Esophagus mucosa (tissue), 1 donor: ENCODE results near the gene LGALS4. TPM values are rescaled to one million over a fixed set of nuclear protein-coding genes. Genes with fewer than 3 reads are reported as not detected.
"Not testable (repeated sequence)": the region's sequence is repeated elsewhere in the genome, so short reads cannot be mapped to it uniquely, and the experiment has no call there.

ENCODE experiments used
- ATAC-seq: fragments of 200-7000 bp; cut with Tn5 transposase; one replicate; pipeline ENCODE4 v1.9.1; 2020
- total RNA-seq: library from RNA; stranded (reverse); gene quantifications from one replicate; pipeline ENCODE4 v1.2.4, GENCODE V29; 2023
- donor health status: DM: yes; HTN: yes; CAD: no.

LGALS4 gene
- total RNA-seq, 1 donor from 2014 or later = 0.40 TPM

DNA sequence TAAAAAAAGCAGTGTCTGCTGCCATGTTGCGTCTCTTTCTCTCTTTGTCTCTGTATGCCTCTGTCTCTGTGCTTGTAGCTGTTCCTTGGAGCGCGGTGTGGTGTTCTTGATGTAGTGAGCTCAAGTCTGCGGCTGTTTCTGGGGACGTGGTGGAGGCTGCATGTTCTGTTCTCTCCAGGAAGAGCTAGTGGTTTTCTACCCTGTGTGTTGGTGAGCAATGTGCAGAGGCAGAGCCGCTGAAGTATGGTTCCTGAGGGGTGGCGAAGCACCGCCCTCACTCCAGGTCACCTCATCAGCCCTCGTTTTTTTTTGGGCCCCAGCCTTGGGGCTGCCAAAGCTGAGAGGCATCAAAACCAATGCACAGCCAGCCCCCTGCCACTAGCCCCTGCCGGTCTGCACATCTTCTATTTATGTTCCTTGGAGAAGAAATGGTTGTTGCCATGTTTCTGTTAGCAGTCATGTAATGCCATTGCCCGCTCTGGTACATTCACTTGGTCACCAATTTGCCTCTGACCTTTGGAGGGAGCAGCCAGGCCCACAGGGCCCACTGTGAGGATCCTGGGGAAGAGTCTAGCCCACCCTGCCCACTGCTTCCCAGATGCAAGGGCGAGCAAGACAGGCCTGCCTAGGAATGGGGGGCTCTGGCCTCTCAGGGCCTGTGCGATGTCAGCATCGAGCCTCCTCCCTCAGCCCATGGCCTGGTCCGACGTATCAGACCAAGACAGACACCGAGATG is 29.9 kb upstream of the LGALS4 start:
- no peak for ATAC-seq

- no peak for ATAC-seq
These were observed 29.2 kb upstream of the LGALS4 start for GRCh38 chr19:38841787-38842438.

- ATAC-seq = no peak
These were observed 28.5 kb upstream of the LGALS4 start for GRCh38 chr19:38841180-38841766.

- no peak for ATAC-seq
These were observed 27.8 kb upstream of the LGALS4 start for GRCh38 chr19:38840583-38840968.

DNA sequence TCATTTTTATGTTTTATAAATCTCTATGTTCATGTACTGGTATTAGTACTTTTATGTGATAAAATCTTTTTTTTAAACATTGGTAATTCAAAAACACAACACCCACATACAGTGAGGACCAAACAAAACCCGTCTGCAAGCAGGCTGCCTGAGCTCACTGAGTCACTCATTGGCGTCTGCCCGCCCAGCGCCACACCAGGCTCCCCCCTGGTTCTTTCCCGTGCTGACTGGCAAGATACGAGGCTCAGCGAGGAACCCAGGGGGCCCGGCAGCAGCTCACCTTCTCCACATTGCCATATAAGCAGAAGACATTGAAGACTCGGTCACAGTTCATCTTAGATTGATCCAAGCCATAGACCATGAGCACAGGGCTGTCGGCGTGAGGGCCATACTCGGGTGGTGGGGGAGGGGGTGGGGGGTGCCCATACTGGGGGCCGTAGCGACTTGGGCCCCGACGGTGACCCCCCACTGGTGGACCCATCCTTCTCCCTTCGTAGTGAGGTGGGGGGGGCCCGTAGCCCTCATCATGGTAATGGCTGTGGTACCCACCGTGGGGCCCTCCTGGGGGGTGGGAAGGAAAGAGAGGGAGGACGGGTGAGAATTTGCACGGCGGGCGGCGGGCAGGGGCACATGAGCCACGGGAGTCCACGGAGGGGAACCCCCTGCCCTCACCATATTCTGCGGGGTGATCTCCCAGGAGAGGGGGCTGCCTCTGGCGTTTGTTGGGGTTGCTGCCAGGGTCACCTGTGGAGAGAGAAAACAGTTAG is 27.3 kb upstream of the LGALS4 start:
- no peak for ATAC-seq

- ATAC-seq = no peak
These were observed 26.4 kb upstream of the LGALS4 start for GRCh38 chr19:38838986-38839761.

GRCh38 chr19:38838208-38838985 is 25.7 kb upstream of the LGALS4 start:
- ATAC-seq = peak; percentile 85

DNA sequence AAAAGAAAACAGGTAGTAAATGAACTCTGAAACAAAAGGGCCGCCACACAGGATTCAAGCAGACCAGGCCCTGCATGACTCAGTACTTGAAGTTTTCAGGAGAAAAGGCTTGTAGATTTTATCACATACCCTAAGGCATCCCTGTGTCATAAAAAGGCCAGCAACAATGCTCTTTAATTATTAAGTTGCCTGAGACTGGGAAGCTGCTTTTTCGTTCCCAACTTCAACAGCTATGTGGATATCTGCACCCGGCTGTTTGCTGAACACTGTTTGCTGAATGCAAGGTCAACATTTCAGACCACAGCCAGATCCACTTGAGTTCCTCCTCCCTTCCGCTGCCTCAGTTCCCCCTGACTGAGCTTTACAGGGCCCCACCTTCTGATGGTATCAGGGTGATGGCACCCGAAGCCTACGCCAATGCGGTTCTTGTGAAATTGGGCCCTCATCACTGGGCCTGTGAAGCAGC is 24.9 kb upstream of the LGALS4 start:
- peak; percentile 30 for ATAC-seq

DNA sequence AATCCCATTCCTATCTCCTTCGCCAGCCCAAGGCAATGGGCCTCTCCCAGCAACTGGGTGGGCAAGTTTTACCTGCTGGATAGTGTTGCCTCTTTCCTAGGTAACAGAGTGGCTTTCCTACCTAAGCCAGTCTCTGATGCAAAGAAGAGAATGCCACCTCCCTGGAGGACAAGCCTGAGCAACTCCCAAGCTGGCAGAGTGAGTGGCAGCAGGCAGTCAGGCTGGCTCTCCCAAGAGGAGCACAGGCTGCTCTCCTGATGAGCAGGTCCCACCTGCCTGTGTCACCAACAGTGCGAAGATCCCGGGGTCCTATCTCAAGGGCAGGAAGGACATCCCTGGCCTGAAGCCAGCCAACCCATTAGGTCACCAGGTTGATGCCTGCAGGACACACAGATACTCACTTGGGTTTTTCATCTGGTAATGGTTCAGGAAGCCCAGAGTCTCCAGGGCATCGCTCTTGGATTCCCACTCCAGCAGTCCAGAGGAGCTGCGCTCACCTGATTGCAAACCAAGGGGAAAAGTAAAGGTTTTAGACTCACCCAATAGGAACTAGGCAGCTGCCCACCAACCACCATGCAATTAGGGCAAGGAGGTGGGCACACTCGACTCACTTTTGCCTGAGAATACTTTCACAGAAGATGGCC is 24.4 kb upstream of the LGALS4 start:
- peak; percentile 64 for ATAC-seq

- ATAC-seq = no peak
These were observed 23.6 kb upstream of the LGALS4 start for GRCh38 chr19:38836159-38836982.

DNA sequence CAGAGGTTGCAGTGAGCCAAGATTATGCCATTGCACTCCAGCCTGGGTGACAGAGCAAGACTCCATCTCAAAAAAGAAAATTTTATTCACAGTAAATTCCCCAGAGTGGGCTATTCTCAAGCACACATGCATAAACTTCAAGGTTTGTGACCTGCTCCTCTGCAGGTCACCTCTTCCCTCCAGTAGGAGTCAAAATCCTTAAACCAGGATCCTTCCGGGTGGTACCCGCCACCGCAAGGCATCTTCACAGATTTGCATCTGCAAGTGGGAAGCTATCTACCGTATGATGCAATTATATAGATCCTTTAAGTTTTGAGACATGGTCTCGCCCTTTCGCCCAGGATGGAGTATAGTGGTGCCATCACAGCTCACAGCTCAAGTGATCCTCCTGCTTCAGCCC is 21.8 kb upstream of the LGALS4 start:
- ATAC-seq = no peak

DNA sequence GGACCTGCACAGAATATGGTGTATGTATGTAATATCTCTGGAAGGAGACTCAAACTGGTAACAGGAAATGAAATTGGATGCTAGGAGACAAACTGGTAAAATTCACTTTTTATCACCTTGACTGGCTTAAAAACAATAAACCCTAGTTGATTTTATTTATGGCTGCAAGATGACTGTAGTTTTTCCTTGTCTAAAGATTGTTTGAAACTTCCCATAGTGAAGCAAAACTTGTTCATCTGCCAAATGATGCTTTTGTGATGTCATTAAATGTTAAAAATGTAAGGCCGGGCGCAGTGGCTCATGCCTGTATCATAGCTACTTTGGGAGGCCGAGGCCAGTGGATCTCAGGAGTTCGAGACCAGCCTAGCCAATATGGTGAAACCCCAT is 21.4 kb upstream of the LGALS4 start:
- ATAC-seq = no peak

GRCh38 chr19:38833092-38833425 is 20.3 kb upstream of the LGALS4 start:
- ATAC-seq = no peak

DNA sequence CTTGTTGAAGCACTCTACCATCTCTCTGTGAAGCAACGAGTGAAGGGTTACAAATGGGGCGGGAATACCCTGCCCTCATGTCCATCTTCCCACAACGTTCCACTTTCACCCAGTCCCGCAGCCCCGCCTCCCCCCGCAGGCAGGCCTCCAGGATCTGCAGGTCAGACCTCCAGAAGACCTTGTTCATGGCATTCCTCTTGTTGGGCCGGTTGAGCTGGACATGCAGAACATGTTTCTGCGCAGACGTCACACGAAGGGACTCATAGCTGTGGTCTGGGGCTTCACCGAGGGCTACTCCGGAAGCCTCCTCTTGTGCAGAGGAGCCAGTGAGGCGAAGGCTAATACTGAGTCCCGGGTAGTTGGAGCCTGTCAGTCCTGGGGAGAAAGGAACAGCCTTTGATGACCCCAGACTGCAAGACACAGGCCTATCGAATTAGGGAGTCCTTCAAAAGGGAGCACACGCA is 18.4 kb upstream of the LGALS4 start:
- ATAC-seq = peak; percentile 79

- ATAC-seq = no peak
These were observed 17.4 kb upstream of the LGALS4 start for GRCh38 chr19:38830039-38830733.

GRCh38 chr19:38829203-38829602 is 16.5 kb upstream of the LGALS4 start:
- not testable (repeated sequence) for ATAC-seq

DNA sequence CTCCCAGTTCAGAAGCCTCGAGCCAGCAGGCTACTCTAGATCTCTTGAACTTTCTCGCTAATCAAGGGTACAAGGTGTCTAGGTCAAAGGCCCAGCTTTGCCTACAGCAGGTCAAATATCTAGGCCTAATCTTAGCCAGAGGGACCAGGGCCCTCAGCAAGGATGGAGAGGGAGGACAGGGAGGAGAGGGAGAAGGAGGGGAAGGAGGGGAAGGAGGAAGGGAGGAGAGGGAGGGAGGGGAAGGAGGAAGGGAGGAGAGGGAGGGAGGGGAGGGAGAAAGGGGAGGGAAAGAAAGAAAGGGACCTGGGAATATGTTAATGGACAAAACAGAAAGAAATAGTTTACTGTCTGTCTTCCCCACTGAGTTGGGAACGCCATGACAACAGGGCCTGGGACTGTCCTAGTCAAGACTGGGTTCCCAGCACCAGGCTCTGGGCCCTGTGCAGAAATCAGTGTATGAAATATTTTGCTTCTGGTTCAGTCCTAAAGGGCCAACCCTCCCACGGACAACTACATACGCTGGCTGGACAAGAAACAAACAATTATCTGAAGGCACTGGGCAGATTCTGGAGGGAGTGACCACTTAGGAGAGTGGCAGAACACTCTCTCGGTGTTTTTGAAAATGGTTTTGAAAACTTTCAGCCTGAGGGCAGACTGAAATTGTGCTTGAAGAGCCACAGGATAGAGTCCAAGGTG is 14.3 kb upstream of the LGALS4 start:
- ATAC-seq = no peak

DNA sequence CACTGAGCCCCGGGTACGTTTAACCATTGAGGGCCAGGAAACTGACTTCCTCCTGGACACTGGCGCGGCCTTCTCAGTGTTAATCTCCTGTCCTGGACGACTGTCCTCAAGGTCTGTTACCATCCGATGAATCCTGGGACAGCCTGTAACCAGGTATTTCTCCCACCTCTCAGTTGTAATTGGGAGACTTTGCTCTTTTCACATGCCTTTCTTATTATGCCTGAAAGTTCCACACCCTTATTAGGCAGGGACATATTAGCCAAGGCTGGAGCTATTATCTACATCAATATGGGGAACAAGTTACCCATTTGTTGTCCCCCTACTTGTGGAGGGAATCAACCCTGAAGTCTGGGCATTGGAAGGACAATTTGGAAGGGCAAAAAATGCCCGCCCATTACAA is 13.2 kb upstream of the LGALS4 start:
- ATAC-seq = not testable (repeated sequence)
